GM12878 (cell line): ENCODE data around the gene PUSL1. TPM values are rescaled to one million over a fixed set of nuclear protein-coding genes. Genes with fewer than 3 reads are reported as not detected.
A peak's percentile ranks its signal among the peaks of the same experiment; 100 is the strongest.

Experiments used
- ASH2L ChIP-seq: fragments of 300-600, 200-600 bp; sonication (generic); IDR thresholded peaks from 2 replicates; pipeline ENCODE4 v1.6.1; 2017; ENCODE audit warnings: low read depth, mild to moderate bottlenecking, borderline replicate concordance
- BACH1 ChIP-seq: fragments of 450-650 bp; IDR thresholded peaks from 2 replicates; pipeline ENCODE4 v1.6.1; 2017; ENCODE audit warnings: mild to moderate bottlenecking, borderline replicate concordance
- BCL11A ChIP-seq: IDR thresholded peaks from 2 replicates; pipeline ENCODE4 v1.6.1; 2011; ENCODE audit warnings: low read depth, low read length
- BCLAF1 ChIP-seq: fragments of 450-650 bp; IDR thresholded peaks from 2 replicates; pipeline ENCODE4 v1.6.1; 2017; ENCODE audit warnings: antibody characterized with exemption, mild to moderate bottlenecking, moderate library complexity
- BHLHE40 ChIP-seq, 2 experiments: fragments of 450-650 bp in 1 of 2; IDR thresholded peaks; 2 replicates each; pipeline ENCODE4 v1.6.1; 2011 to 2017; ENCODE audit warnings: low read depth in 2 of 2, borderline replicate concordance in 1 of 2, improper control_type of control experiment in 1 of 2, low read length in 1 of 2, mild to moderate bottlenecking in 1 of 2
- CREB1 ChIP-seq: IDR thresholded peaks from 2 replicates; pipeline ENCODE4 v1.6.1; 2012; ENCODE audit warnings: low read depth, mild to moderate bottlenecking, inconsistent platforms
- ESRRA ChIP-seq: IDR thresholded peaks from 2 replicates; pipeline ENCODE4 v1.6.1; 2012; ENCODE audit warnings: mild to moderate bottlenecking, low read length, improper control_type of control experiment
- ETV6 ChIP-seq, 2 experiments: fragments of 450-650 bp in 1 of 2; IDR thresholded peaks in 1 of 2; conservative IDR thresholded peaks in 1 of 2; 2 replicates each; pipeline ENCODE4 v1.6.1; 2014; ENCODE audit warnings: antibody characterized with exemption in 1 of 2, borderline replicate concordance in 1 of 2, low read depth in 1 of 2, mild to moderate bottlenecking in 1 of 2, moderate library complexity in 1 of 2
- GATAD2B ChIP-seq: fragments of 450-650 bp; conservative IDR thresholded peaks from 2 replicates; pipeline ENCODE4 v1.6.1; 2017; ENCODE audit warnings: low read depth, mild to moderate bottlenecking, moderate library complexity
- HDGF ChIP-seq: fragments of 450-650 bp; IDR thresholded peaks from 2 replicates; pipeline ENCODE4 v1.6.1; 2016; ENCODE audit warnings: antibody characterized with exemption
- HSF1 ChIP-seq: fragments of 150-350 bp; IDR thresholded peaks from 2 replicates; pipeline ENCODE4 v1.6.1; 2014; ENCODE audit warnings: mild to moderate bottlenecking, low read depth, low read length
- IKZF1 ChIP-seq: fragments of 450-650 bp; conservative IDR thresholded peaks from 2 replicates; pipeline ENCODE4 v1.6.1; 2017; ENCODE audit warnings: antibody characterized with exemption, mild to moderate bottlenecking
- KAT2A ChIP-seq: conservative IDR thresholded peaks from 2 replicates; pipeline ENCODE4 v1.6.1; 2011; ENCODE audit warnings: low read depth, low read length; ENCODE audit not compliant: control insufficient read depth
- MXI1 ChIP-seq: fragments of 150-350 bp; IDR thresholded peaks from 2 replicates; pipeline ENCODE4 v1.6.1; 2011; ENCODE audit warnings: low read depth, mild to moderate bottlenecking, inconsistent platforms, low read length, improper control_type of control experiment
- MYB ChIP-seq: fragments of 150-350 bp; IDR thresholded peaks from 2 replicates; pipeline ENCODE4 v1.6.1; 2014; ENCODE audit warnings: mild to moderate bottlenecking, low read depth, low read length, borderline replicate concordance
- MYC ChIP-seq: IDR thresholded peaks from 2 replicates; pipeline ENCODE4 v1.6.1; 2011; ENCODE audit warnings: mild to moderate bottlenecking, low read length, moderate library complexity, inconsistent platforms; ENCODE audit not compliant: insufficient read depth, insufficient replicate concordance, insufficient read length, severe bottlenecking
- NBN ChIP-seq: fragments of 450-650 bp; IDR thresholded peaks from 2 replicates; pipeline ENCODE4 v1.6.1; 2016
- NR2C2 ChIP-seq: IDR thresholded peaks from 2 replicates; pipeline ENCODE4 v1.6.1; 2011; ENCODE audit warnings: borderline replicate concordance, low read depth; ENCODE audit not compliant: control insufficient read depth, insufficient read length
- PRDM15 ChIP-seq: fragments of 450-650 bp; formaldehyde crosslinking; IDR thresholded peaks from 2 replicates; pipeline ENCODE4 v1.4.0; 2020; ENCODE audit warnings: mild to moderate bottlenecking, moderate library complexity
- RB1 ChIP-seq: fragments of 450-650 bp; formaldehyde crosslinking; IDR thresholded peaks from 2 replicates; pipeline ENCODE4 v1.6.1; 2017; ENCODE audit warnings: mild to moderate bottlenecking, borderline replicate concordance
- RBBP5 ChIP-seq: fragments of 200-600 bp; sonication (generic); conservative IDR thresholded peaks from 2 replicates; pipeline ENCODE4 v1.6.1; 2016
- TAF1 ChIP-seq: IDR thresholded peaks from 2 replicates; pipeline ENCODE4 v1.6.1; 2011; ENCODE audit warnings: mild to moderate bottlenecking, low read depth, low read length, borderline replicate concordance
- ZNF24 ChIP-seq: fragments of 450-650 bp; IDR thresholded peaks from 2 replicates; pipeline ENCODE4 v1.6.1; 2017; ENCODE audit warnings: antibody characterized with exemption, mild to moderate bottlenecking
- ZNF622 ChIP-seq: fragments of 450-650 bp; IDR thresholded peaks from 2 replicates; pipeline ENCODE4 v1.6.1; 2017; ENCODE audit warnings: mild to moderate bottlenecking, inconsistent platforms
- polyA plus RNA-seq, 11 experiments: library from polyadenylated mRNA; depleted of rRNA in 4 of 11; unstranded in 6 of 11; stranded (reverse) in 5 of 11; fragments of >200 nt; fragmentation: Nextera tagmentation in 4 of 11; fragmentation: Illumina TruSeq in 1 of 11; extraction: Ambion mirVana in 4 of 11; extraction: Trizol in 1 of 11; gene quantifications; 1 replicate in 1 of 11; 2 replicates in 10 of 11; pipeline versions ENCODE4 v1.2.1 to v1.2.3, GENCODE V29; 2011 to 2016; ENCODE audit warnings: inconsistent platforms in 2 of 11, missing spikeins in 2 of 11, low read depth in 1 of 11
- total RNA-seq, 4 experiments: library from RNA; depleted of rRNA in 3 of 4; stranded (reverse); fragments of >200 nt in 3 of 4; fragmentation: Illumina TruSeq in 1 of 4; extraction: Trizol in 1 of 4; gene quantifications; 2 replicates each; pipeline versions ENCODE4 v1.2.1 to v1.2.3, GENCODE V29; 2013 to 2021

PUSL1 gene
- total and polyA plus RNA-seq, 10 of the 15 experiments (the other 5 are each of a cell fraction or from before 2014, with no cell fraction given), result 0.16 to 28.4 (median 15.1) TPM

DNA sequence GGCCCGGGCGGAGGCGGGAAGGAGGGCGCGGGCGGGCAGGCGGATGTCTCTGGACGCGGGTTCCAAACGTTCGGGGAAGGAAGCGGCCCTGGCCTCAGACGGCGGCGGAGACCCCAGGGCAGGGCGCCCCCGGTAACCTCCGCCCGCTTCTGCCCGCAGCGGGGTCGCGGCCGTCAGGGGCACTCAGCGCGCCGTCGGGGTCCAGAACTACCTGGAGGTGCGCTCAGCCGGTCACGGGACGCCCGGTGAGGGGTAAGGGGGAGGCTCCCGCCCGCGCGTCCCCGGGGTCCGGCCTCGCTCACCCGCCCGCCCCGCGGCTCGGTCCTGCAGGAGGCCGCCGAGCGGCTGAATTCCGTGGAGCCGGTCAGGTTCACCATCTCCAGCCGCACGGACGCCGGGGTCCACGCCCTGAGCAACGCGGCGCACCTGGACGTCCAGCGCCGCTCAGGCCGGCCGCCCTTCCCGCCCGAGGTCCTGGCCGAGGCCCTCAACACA, 406 bp downstream of the PUSL1 start (continued):
- no peak for TF ChIP-seq MXI1
- TF ChIP-seq BHLHE40 (IDR thresholded peaks at IDR 0.05; ENCODE audit: borderline replicate concordance in 1 of 2, low read depth in 2 of 2, low read length in 1 of 2), result peak in 1 of 2 experiments; percentile 82; a peak in 2 of 4 replicates
- TF ChIP-seq BCL11A, result no peak
- TF ChIP-seq HDGF, result no peak
- no peak for TF ChIP-seq MYB
- peak; percentile 20 for TF ChIP-seq GATAD2B
- no peak for TF ChIP-seq ZNF24
- no peak for TF ChIP-seq RBBP5
- no peak for TF ChIP-seq TAF1
- TF ChIP-seq ESRRA, result no peak
- TF ChIP-seq IKZF1, result peak; percentile 52
- no peak for TF ChIP-seq KAT2A
- TF ChIP-seq ASH2L, result no peak
- no peak for TF ChIP-seq HSF1
- TF ChIP-seq NR2C2, result no peak
- no peak for TF ChIP-seq PRDM15 (CRISPR knock-in tag)
- TF ChIP-seq NBN, result no peak
- no peak for TF ChIP-seq BCLAF1
- TF ChIP-seq ZNF622, result no peak
- no peak for TF ChIP-seq MYC
- no peak for TF ChIP-seq CREB1
- peak; percentile 33; the same call in 1 of the 2 replicates for TF ChIP-seq RB1
- TF ChIP-seq ETV6 (conservative IDR thresholded peaks at IDR 0.05 in 1 of 2, IDR thresholded peaks at IDR 0.05 in 1 of 2; ENCODE audit: borderline replicate concordance in 1 of 2, low read depth in 1 of 2), result no peak
- TF ChIP-seq BACH1, result no peak
